Measurements from ENCODE around the gene PSTK.

- TF ChIP-seq CTCF (IDR thresholded peaks at IDR 0.05), result no peak
- no peak for TF ChIP-seq ZFX (IDR thresholded peaks at IDR 0.05; ENCODE audit: borderline replicate concordance)
These were observed 38.3 kb downstream of the PSTK start for GRCh38 chr10:123018531-123018930.

Measured in 22Rv1 (cell line).